Measurements from ENCODE around the gene PLAC9. TPM values are rescaled to one million over a fixed set of nuclear protein-coding genes. Genes with fewer than 3 reads are reported as not detected.
A peak's percentile ranks its signal among the peaks of the same experiment; 100 is the strongest.

Gene PLAC9
- total and polyA plus RNA-seq, 2 donors (not counting 1 experiment from before 2014, with no cell fraction given), result 16.7 to 40.4 TPM

GRCh38 chr10:80161321-80162083 lies 29.0 kb downstream of the PLAC9 start:
- H2AFZ ChIP-seq (ENCODE audit: low read length), result no peak overlapping the region
- TF ChIP-seq CTCF (conservative IDR thresholded peaks at IDR 0.05 in 1 of 2, IDR thresholded peaks at IDR 0.05 in 1 of 2; ENCODE audit: low read depth in 1 of 2, low read length in 2 of 2) (peak; percentile 13 to 30), EZH2 (IDR thresholded peaks at IDR 0.05; ENCODE audit: low read length, missing control alignments) (no peak)
- H3K4me1 ChIP-seq (ENCODE audit: control insufficient read depth, extremely low read depth, insufficient read depth, low read length), result peaks cover 78% of the 10 kb centered on the region
- no peak for DNase-seq (ENCODE audit: low read depth in 2 of 2)
- no peak overlapping the region for H3K4me3 ChIP-seq (replicated peaks in 1 of 4; ENCODE audit: control extremely low read depth in 1 of 4, insufficient read depth in 1 of 4, low read depth in 3 of 4, low read length in 4 of 4)
- no peak overlapping the region for H3K9ac ChIP-seq (ENCODE audit: insufficient read depth, low read length)
- no peaks in the 10 kb centered on the region for H3K27me3 ChIP-seq (ENCODE audit: control insufficient read depth, insufficient read depth, low read length)
- peaks cover 40% of the 10 kb centered on the region for H3K79me2 ChIP-seq (ENCODE audit: control insufficient read depth, insufficient read depth, low read length)
- H3K36me3 ChIP-seq (ENCODE audit: control insufficient read depth, insufficient read depth, low read length), result peaks cover 47% of the 10 kb centered on the region
- no peaks in the 10 kb centered on the region for H3K9me3 ChIP-seq (ENCODE audit: control insufficient read depth, insufficient read depth, low read depth, low read length)
- H3K27ac ChIP-seq (ENCODE audit: insufficient read depth, low read length), result peak overlapping the region; percentile 26
- H3K4me2 ChIP-seq (ENCODE audit: extremely low read depth, insufficient read depth, low read length), result no peak overlapping the region
- H4K20me1 ChIP-seq (ENCODE audit: control insufficient read depth, extremely low read depth, insufficient read depth, low read length), result no peaks in the 10 kb centered on the region

- Histone ChIP-seq H3K36me3 (ENCODE audit: control insufficient read depth, insufficient read depth, low read length) (peaks cover 43% of the 10 kb centered on the region), H4K20me1 (ENCODE audit: control insufficient read depth, extremely low read depth, insufficient read depth, low read length) (no peaks in the 10 kb centered on the region), H3K79me2 (ENCODE audit: control insufficient read depth, insufficient read depth, low read length) (peaks cover 48% of the 10 kb centered on the region), H3K9me3 (ENCODE audit: control insufficient read depth, insufficient read depth, low read depth, low read length) (no peaks in the 10 kb centered on the region), H3K4me2 (ENCODE audit: extremely low read depth, insufficient read depth, low read length) (peak overlapping the region; percentile 27), H3K4me3 (replicated peaks in 1 of 4; ENCODE audit: control extremely low read depth in 1 of 4, insufficient read depth in 1 of 4, low read depth in 3 of 4, low read length in 4 of 4) (no peak overlapping the region), H3K9ac (ENCODE audit: insufficient read depth, low read length) (no peak overlapping the region), H2AFZ (ENCODE audit: low read length) (no peak overlapping the region), H3K27me3 (ENCODE audit: control insufficient read depth, insufficient read depth, low read length) (no peaks in the 10 kb centered on the region), H3K27ac (ENCODE audit: insufficient read depth, low read length) (peak overlapping the region; percentile 74), H3K4me1 (ENCODE audit: control insufficient read depth, extremely low read depth, insufficient read depth, low read length) (peaks cover 62% of the 10 kb centered on the region)
- DNase-seq (ENCODE audit: low read depth in 2 of 2), result peak; percentile 83 to 96
- TF ChIP-seq EZH2 (IDR thresholded peaks at IDR 0.05; ENCODE audit: low read length, missing control alignments) (no peak), CTCF (conservative IDR thresholded peaks at IDR 0.05 in 1 of 2, IDR thresholded peaks at IDR 0.05 in 1 of 2; ENCODE audit: low read depth in 1 of 2, low read length in 2 of 2) (no peak)
Observed at GRCh38 chr10:80163741-80164341, 31.3 kb downstream of the PLAC9 start.

- DNase-seq (ENCODE audit: low read depth in 2 of 2), result no peak
- no peak overlapping the region for H3K4me3 ChIP-seq (replicated peaks in 1 of 4; ENCODE audit: control extremely low read depth in 1 of 4, insufficient read depth in 1 of 4, low read depth in 3 of 4, low read length in 4 of 4)
- H3K9ac ChIP-seq (ENCODE audit: insufficient read depth, low read length), result no peak overlapping the region
- no peaks in the 10 kb centered on the region for H3K9me3 ChIP-seq (ENCODE audit: control insufficient read depth, insufficient read depth, low read depth, low read length)
- H3K79me2 ChIP-seq (ENCODE audit: control insufficient read depth, insufficient read depth, low read length), result peaks cover 56% of the 10 kb centered on the region
- H3K4me2 ChIP-seq (ENCODE audit: extremely low read depth, insufficient read depth, low read length), result no peak overlapping the region
- H3K36me3 ChIP-seq (ENCODE audit: control insufficient read depth, insufficient read depth, low read length), result peaks cover 46% of the 10 kb centered on the region
- peaks cover 60% of the 10 kb centered on the region for H3K4me1 ChIP-seq (ENCODE audit: control insufficient read depth, extremely low read depth, insufficient read depth, low read length)
- peak overlapping the region; percentile 74 for H3K27ac ChIP-seq (ENCODE audit: insufficient read depth, low read length)
- H3K27me3 ChIP-seq (ENCODE audit: control insufficient read depth, insufficient read depth, low read length), result no peaks in the 10 kb centered on the region
- no peaks in the 10 kb centered on the region for H4K20me1 ChIP-seq (ENCODE audit: control insufficient read depth, extremely low read depth, insufficient read depth, low read length)
- TF ChIP-seq CTCF (conservative IDR thresholded peaks at IDR 0.05 in 1 of 2, IDR thresholded peaks at IDR 0.05 in 1 of 2; ENCODE audit: low read depth in 1 of 2, low read length in 2 of 2) (no peak), EZH2 (IDR thresholded peaks at IDR 0.05; ENCODE audit: low read length, missing control alignments) (no peak)
- no peak overlapping the region for H2AFZ ChIP-seq (ENCODE audit: low read length)
Observed at GRCh38 chr10:80164596-80164995, 32.1 kb downstream of the PLAC9 start.
